Tibial artery (tissue), 4 donors: ENCODE results near the gene SYNDIG1L.
A peak's percentile ranks its signal among the peaks of the same experiment; 100 is the strongest.

ENCODE experiments used
- DNase-seq, 2 donors: peaks; one replicate each; pipeline ENCODE4 v3.0.0-alpha.2; 2019
- H3K27ac ChIP-seq, 2 donors: fragments of 200-600 bp; sonication (generic) in 1 of 2; 1 replicate in 1 of 2; 2 replicates in 1 of 2; pipeline ENCODE4 v1.5.1; 2018 to 2019; ENCODE audit warnings: mild to moderate bottlenecking in 1 of 2
- H3K27me3 ChIP-seq, 2 donors: fragments of 200-600 bp; sonication (generic) in 1 of 2; one replicate each; pipeline versions ENCODE4 v1.5.1 to v1.6.0; 2016 to 2019
- H3K36me3 ChIP-seq, 3 donors: fragments of 200-600 bp; sonication (generic) in 2 of 3; one replicate each; pipeline ENCODE4 v1.5.1; 2016 to 2019; ENCODE audit warnings: mild to moderate bottlenecking in 2 of 3
- H3K4me1 ChIP-seq, 4 donors: fragments of 200-600 bp; sonication (generic) in 2 of 4; 1 replicate in 3 of 4; 2 replicates in 1 of 4; pipeline ENCODE4 v1.5.1; 2016 to 2019
- H3K4me3 ChIP-seq, 2 donors: fragments of 200-600 bp; sonication (generic) in 1 of 2; 1 replicate in 1 of 2; 2 replicates in 1 of 2; pipeline ENCODE4 v1.5.1; 2018 to 2019; ENCODE audit warnings: mild to moderate bottlenecking in 2 of 2
- H3K9me3 ChIP-seq, 3 donors: fragments of 200-600 bp; sonication (generic) in 1 of 3; one replicate each; pipeline ENCODE4 v1.5.1; 2016 to 2019
- CTCF ChIP-seq, 2 experiments: fragments of 200-600 bp in 1 of 2; fragments of 450-650 bp in 1 of 2; IDR thresholded peaks; one replicate each; pipeline ENCODE4 v1.5.1; 2017 to 2019; ENCODE audit warnings: antibody characterized with exemption in 2 of 2, mild to moderate bottlenecking in 1 of 2, moderate library complexity in 1 of 2
- intact Hi-C: fragments of 100-400 bp; cut with DNase I; formaldehyde crosslinking; loops from one replicate; pipeline ENCODE4 v1.15.0; 2023; ENCODE audit warnings: low total_unique reads

SYNDIG1L gene

GRCh38 chr14:74441113-74441512 is 15.1 kb upstream of the SYNDIG1L start:
- peaks cover 0 to 4% of the 10 kb centered on the region in 2 donors for H3K27me3 ChIP-seq
- no peak for DNase-seq
- H3K4me3 ChIP-seq: no peak overlapping the region
- H3K36me3 ChIP-seq: no peaks in the 10 kb centered on the region
- no peaks in the 10 kb centered on the region for H3K9me3 ChIP-seq
- TF ChIP-seq CTCF (IDR thresholded peaks at IDR 0.05): no peak
- intact Hi-C loops: no loop called here
- no peaks in the 10 kb centered on the region for H3K4me1 ChIP-seq
- H3K27ac ChIP-seq: no peak overlapping the region

GRCh38 chr14:74438351-74438915 is 12.4 kb upstream of the SYNDIG1L start:
- no peak overlapping the region for H3K4me3 ChIP-seq
- no peak overlapping the region for H3K27ac ChIP-seq
- H3K9me3 ChIP-seq: no peaks in the 10 kb centered on the region
- H3K36me3 ChIP-seq: no peaks in the 10 kb centered on the region
- peaks cover 0 to 4% of the 10 kb centered on the region in 2 donors for H3K27me3 ChIP-seq
- H3K4me1 ChIP-seq: no peaks in the 10 kb centered on the region
- no peak for TF ChIP-seq CTCF (IDR thresholded peaks at IDR 0.05)
- DNase-seq: no peak
- intact Hi-C loops: no loop called here

DNA sequence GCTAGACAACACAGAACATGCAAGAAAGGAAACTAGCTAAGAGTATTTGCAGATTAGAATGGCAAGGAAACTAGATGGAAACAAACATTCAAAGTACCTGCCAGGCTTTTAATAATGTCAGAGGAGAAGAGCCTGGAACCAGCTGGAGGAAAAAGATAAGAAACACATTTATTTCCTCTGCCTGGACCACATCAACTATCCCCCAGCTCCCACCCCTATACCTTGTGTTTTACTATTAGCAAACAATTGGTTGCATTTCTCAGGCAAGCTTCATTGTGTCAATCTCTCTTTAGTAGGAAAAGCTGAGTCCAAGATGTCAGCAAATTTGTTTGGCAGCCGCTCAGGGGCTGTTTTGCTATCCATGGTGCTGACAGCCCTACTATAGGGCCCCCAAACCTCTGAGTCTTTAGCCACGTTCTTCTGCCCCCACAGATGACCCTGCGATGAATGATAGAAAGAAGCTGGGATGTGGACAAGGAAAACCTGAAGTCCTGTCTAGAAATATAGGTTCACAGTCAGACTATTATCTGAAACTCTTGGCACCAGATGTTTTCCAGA is 11.6 kb upstream of the SYNDIG1L start:
- no peak for TF ChIP-seq CTCF (IDR thresholded peaks at IDR 0.05)
- Histone ChIP-seq H3K4me1 (no peaks in the 10 kb centered on the region), H3K36me3 (no peaks in the 10 kb centered on the region), H3K4me3 (no peak overlapping the region), H3K9me3 (no peaks in the 10 kb centered on the region), H3K27ac (no peak overlapping the region), H3K27me3 (peaks cover 0 to 4% of the 10 kb centered on the region in 2 donors)
- intact Hi-C loops: no loop called here
- DNase-seq: no peak

GRCh38 chr14:74434294-74434693 is 8.3 kb upstream of the SYNDIG1L start:
- no peak for DNase-seq
- Histone ChIP-seq H3K27me3 (peaks cover 0 to 4% of the 10 kb centered on the region in 2 donors), H3K36me3 (no peaks in the 10 kb centered on the region), H3K9me3 (no peaks in the 10 kb centered on the region), H3K4me1 (no peaks in the 10 kb centered on the region), H3K4me3 (no peak overlapping the region), H3K27ac (no peak overlapping the region)
- TF ChIP-seq CTCF (IDR thresholded peaks at IDR 0.05): no peak
- intact Hi-C loops: no loop called here

DNA sequence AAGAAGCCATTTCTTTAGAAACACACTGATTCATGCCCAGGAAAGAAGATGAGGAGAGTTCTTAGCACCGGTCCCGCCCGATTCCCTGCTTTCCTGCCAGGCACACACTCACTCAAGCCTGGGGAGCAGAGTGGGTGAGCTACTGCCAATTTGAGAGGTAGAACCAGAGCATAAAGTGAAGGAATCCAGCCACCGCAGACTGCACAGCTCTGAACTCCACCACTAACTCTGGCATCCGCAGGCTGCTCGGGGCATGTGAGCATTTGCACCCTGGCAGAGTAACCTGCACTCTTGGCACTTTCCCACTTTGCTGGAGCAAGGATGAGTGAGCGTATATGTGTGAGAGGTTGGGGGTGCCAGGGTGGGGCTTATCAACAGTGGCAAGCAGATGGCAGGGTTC is 4.0 kb upstream of the SYNDIG1L start:
- Histone ChIP-seq H3K9me3 (no peaks in the 10 kb centered on the region), H3K4me3 (no peak overlapping the region), H3K4me1 (peaks cover 0 to 8% (median 3%) of the 10 kb centered on the region in 4 donors), H3K36me3 (no peaks in the 10 kb centered on the region), H3K27me3 (peaks cover 0 to 15% of the 10 kb centered on the region in 2 donors), H3K27ac (no peak overlapping the region)
- DNase-seq: peak in 1 of 2 donors; percentile 44
- intact Hi-C loops: no loop called here
- TF ChIP-seq CTCF (IDR thresholded peaks at IDR 0.05): no peak
